LHCN-M2 (cell line): ENCODE data around the gene TCOF1. TPM values are rescaled to one million over a fixed set of nuclear protein-coding genes. Genes with fewer than 3 reads are reported as not detected.
A peak's percentile ranks its signal among the peaks of the same experiment; 100 is the strongest.

ENCODE experiments used
- DNase-seq: peaks from one replicate; pipeline ENCODE4 v3.0.0-alpha.2; 2012; ENCODE audit warnings: low read depth
- polyA plus RNA-seq: library from polyadenylated mRNA; unstranded; fragments of >200 nt; gene quantifications from one replicate; pipeline ENCODE4 v1.2.1, GENCODE V29; 2012; ENCODE audit warnings: missing spikeins
- total RNA-seq: library from RNA; depleted of rRNA; stranded (reverse); fragments of >200 nt; gene quantifications from 2 replicates; pipeline ENCODE4 v1.2.3, GENCODE V29; 2014; rRNA removed

Gene TCOF1
- total RNA-seq, result 40.1 and 42.3 TPM in 2 replicates
- 21.8 TPM for polyA plus RNA-seq

- DNase-seq, result peak; percentile 92
Observed at GRCh38 chr5:150357326-150358260, at the start of gene TCOF1. TCOF1 (plus strand) TSS chr5:150357697; CDS start chr5:150357747, 50 bp downstream.

GRCh38 chr5:150309101-150309885 lies 48.2 kb upstream of the TCOF1 start:
- DNase-seq, result no peak

GRCh38 chr5:150309886-150310239 lies 47.6 kb upstream of the TCOF1 start:
- no peak for DNase-seq

- DNase-seq, result no peak
Observed at GRCh38 chr5:150310246-150310645, 47.3 kb upstream of the TCOF1 start.

GRCh38 chr5:150311015-150311692 lies 46.3 kb upstream of the TCOF1 start:
- DNase-seq, result no peak

- DNase-seq, result no peak
Observed at GRCh38 chr5:150312518-150312917, 45.0 kb upstream of the TCOF1 start.

GRCh38 chr5:150313501-150313900 lies 44.0 kb upstream of the TCOF1 start:
- no peak for DNase-seq

GRCh38 chr5:150313921-150314716 lies 43.4 kb upstream of the TCOF1 start:
- no peak for DNase-seq

- no peak for DNase-seq
Observed at GRCh38 chr5:150315245-150315644, 42.3 kb upstream of the TCOF1 start.

- DNase-seq, result no peak
Observed at GRCh38 chr5:150316320-150316719, 41.2 kb upstream of the TCOF1 start.

GRCh38 chr5:150317048-150318003 lies 40.2 kb upstream of the TCOF1 start:
- DNase-seq, result peak; percentile 99

GRCh38 chr5:150318613-150319483 lies 38.6 kb upstream of the TCOF1 start:
- no peak for DNase-seq

GRCh38 chr5:150319484-150319790 lies 38.1 kb upstream of the TCOF1 start:
- DNase-seq, result no peak

GRCh38 chr5:150320044-150320613 lies 37.4 kb upstream of the TCOF1 start:
- peak; percentile 95 for DNase-seq

GRCh38 chr5:150321211-150321610 lies 36.3 kb upstream of the TCOF1 start:
- DNase-seq, result no peak

GRCh38 chr5:150321784-150322183 lies 35.7 kb upstream of the TCOF1 start:
- DNase-seq, result no peak

- DNase-seq, result peak; percentile 58
Observed at GRCh38 chr5:150322202-150322601, 35.3 kb upstream of the TCOF1 start.

- DNase-seq, result no peak
Observed at GRCh38 chr5:150323092-150323491, 34.4 kb upstream of the TCOF1 start.

- DNase-seq, result no peak
Observed at GRCh38 chr5:150323819-150324218, 33.7 kb upstream of the TCOF1 start.
